HCT116 (cell line): Measurements from ENCODE around the gene GNG12. TPM values are rescaled to one million over a fixed set of nuclear protein-coding genes. Genes with fewer than 3 reads are reported as not detected.

Source experiments
- ATAC-seq: fragments of 200-7000 bp; cut with Tn5 transposase; 2 replicates; pipeline ENCODE4 v1.9.1; 2020; ENCODE audit warnings: mild to moderate bottlenecking, moderate library complexity
- BruUV-seq: library from RNA; stranded (reverse); fragments of 400-500 nt; replicated peaks from 2 replicates; lab custom pipeline; 2021; lab: Mats Ljungman, UMichigan
- CTCF ChIA-PET: fragments of 300-600 bp; sonication (Branson Sonifier 250); formaldehyde crosslinking; loops from one replicate; lab custom pipeline; 2021; ENCODE audit warnings: antibody characterized with exemption; lab: Charles Lee
- POLR2A ChIA-PET: fragments of 300-600, 350-600 bp; sonication (Branson Sonifier 250); formaldehyde crosslinking; loops from one replicate; lab custom pipeline; 2021; ENCODE audit warnings: antibody characterized with exemption; lab: Charles Lee
- RAD21 ChIA-PET, 2 experiments: fragments of 300-600 bp; sonication (Branson Sonifier 250); formaldehyde crosslinking; loops; one replicate each; lab custom pipeline; 2023; ENCODE audit warnings: low total read pairs in 2 of 2; ENCODE audit not compliant: uncharacterized antibody in 2 of 2, unreplicated experiment in 2 of 2, low non-redundant PET in 1 of 2; lab: Charles Lee
- DNase-seq: peaks from one replicate; pipeline ENCODE4 v3.0.0-alpha.2; 2010; ENCODE audit warnings: low read depth, low spot score
- H2AFZ ChIP-seq: fragments of 200-600 bp; shearing (Covaris generic), sonication (generic); 2 replicates; pipeline ENCODE4 v1.6.1; 2017; ENCODE audit warnings: low read depth, mixed run types, mixed read lengths, antibody characterized with exemption, low read length; ENCODE audit not compliant: poor library complexity, severe bottlenecking
- H3K27ac ChIP-seq: 2 replicates; pipeline ENCODE4 v1.5.1; 2012; ENCODE audit warnings: low read depth, low read length
- H3K27me3 ChIP-seq: fragments of 200-600 bp; sonication (generic); 2 replicates; pipeline ENCODE4 v1.6.1; 2016; ENCODE audit warnings: mixed run types, low read length, mixed read lengths; ENCODE audit not compliant: insufficient read depth
- H3K36me3 ChIP-seq, 2 experiments: fragments of 200-500 bp in 1 of 2; fragments of 200-600 bp in 1 of 2; sonication (Bioruptor generic) in 1 of 2; sonication (generic) in 1 of 2; 2 replicates each; pipeline versions ENCODE4 v1.5.1 to v1.6.1; 2014 to 2016; ENCODE audit warnings: low read length in 2 of 2, inconsistent platforms in 1 of 2, mixed read lengths in 1 of 2, mixed run types in 1 of 2; ENCODE audit not compliant: insufficient read depth in 2 of 2, control insufficient read depth in 1 of 2
- H3K4me1 ChIP-seq, 2 experiments: fragments of 200-600 bp in 1 of 2; sonication (generic) in 1 of 2; 2 replicates each; pipeline versions ENCODE4 v1.5.1 to v1.6.1; 2012 to 2017; ENCODE audit warnings: low read length in 2 of 2, inconsistent platforms in 1 of 2, mild to moderate bottlenecking in 1 of 2, mixed read lengths in 1 of 2, mixed run types in 1 of 2, moderate library complexity in 1 of 2; ENCODE audit not compliant: insufficient read depth in 2 of 2, control insufficient read depth in 1 of 2
- H3K4me2 ChIP-seq: fragments of 200-600 bp; sonication (generic); 2 replicates; pipeline ENCODE4 v1.6.1; 2017; ENCODE audit warnings: mixed run types, low read length, mixed read lengths
- H3K4me3 ChIP-seq, 2 experiments: fragments of 200-600 bp in 1 of 2; sonication (generic) in 1 of 2; replicated peaks in 1 of 2; 2 replicates each; pipeline ENCODE4 v1.5.1; 2011 to 2016; ENCODE audit warnings: low read length in 2 of 2, control low read depth in 1 of 2, low read depth in 1 of 2, mild to moderate bottlenecking in 1 of 2, mixed read lengths in 1 of 2, mixed run types in 1 of 2
- H3K79me2 ChIP-seq: fragments of 200-600 bp; sonication (generic); 2 replicates; pipeline ENCODE4 v1.6.1; 2017; ENCODE audit warnings: mild to moderate bottlenecking, mixed run types, low read length, moderate library complexity, mixed read lengths; ENCODE audit not compliant: insufficient read depth
- H3K9ac ChIP-seq: fragments of 200-600 bp; sonication (generic); 2 replicates; pipeline ENCODE4 v1.6.1; 2016; ENCODE audit warnings: low read length, mixed read lengths
- H3K9me2 ChIP-seq: fragments of 200-600 bp; sonication (generic), shearing (Covaris generic); 2 replicates; pipeline ENCODE4 v1.6.1; 2017; ENCODE audit warnings: mixed run types, mild to moderate bottlenecking, moderate library complexity; ENCODE audit not compliant: insufficient read depth
- H3K9me3 ChIP-seq, 2 experiments: fragments of 200-500 bp in 1 of 2; fragments of 200-600 bp in 1 of 2; sonication (Bioruptor generic) in 1 of 2; sonication (generic) in 1 of 2; 2 replicates each; pipeline ENCODE4 v1.6.1; 2014 to 2017; ENCODE audit warnings: low read length in 2 of 2, mixed read lengths in 2 of 2, inconsistent platforms in 1 of 2, low read depth in 1 of 2, mild to moderate bottlenecking in 1 of 2, mixed run types in 1 of 2, moderate library complexity in 1 of 2; ENCODE audit not compliant: control insufficient read depth in 1 of 2, insufficient read depth in 1 of 2
- H4K20me1 ChIP-seq: fragments of 200-600 bp; sonication (generic), shearing (Covaris generic); 2 replicates; pipeline ENCODE4 v1.6.1; 2017; ENCODE audit warnings: mixed run types, mild to moderate bottlenecking, moderate library complexity; ENCODE audit not compliant: insufficient read depth
- CBX3 ChIP-seq: IDR thresholded peaks from 2 replicates; pipeline ENCODE4 v1.6.1; 2012; ENCODE audit warnings: low read depth
- CEBPB ChIP-seq: IDR thresholded peaks from 2 replicates; pipeline ENCODE4 v1.6.1; 2012; ENCODE audit warnings: low read depth
- EGR1 ChIP-seq: IDR thresholded peaks from 2 replicates; pipeline ENCODE4 v1.6.1; 2012; ENCODE audit warnings: low read depth
- FOSL1 ChIP-seq: IDR thresholded peaks from 2 replicates; pipeline ENCODE4 v1.6.1; 2012; ENCODE audit warnings: low read depth
- JUND ChIP-seq: IDR thresholded peaks from 2 replicates; pipeline ENCODE4 v1.6.1; 2012
- POLR2A ChIP-seq: IDR thresholded peaks from 2 replicates; pipeline ENCODE4 v1.7.0; 2011; ENCODE audit warnings: borderline replicate concordance; ENCODE audit not compliant: insufficient read depth, insufficient read length; ENCODE audit errors: extremely low read depth
- POLR2AphosphoS5 ChIP-seq: IDR thresholded peaks from 2 replicates; pipeline ENCODE4 v1.6.1; 2011; ENCODE audit warnings: mild to moderate bottlenecking, low read depth, low read length, moderate library complexity
- SP1 ChIP-seq: IDR thresholded peaks from 2 replicates; pipeline ENCODE4 v1.6.1; 2012; ENCODE audit warnings: low read depth
- TCF7L2 ChIP-seq: IDR thresholded peaks from 2 replicates; pipeline ENCODE4 v1.7.0; 2011; ENCODE audit warnings: borderline replicate concordance, inconsistent platforms; ENCODE audit not compliant: insufficient read depth, insufficient read length; ENCODE audit errors: extremely low read depth
- YY1 ChIP-seq: IDR thresholded peaks from 2 replicates; pipeline ENCODE4 v1.6.1; 2011; ENCODE audit warnings: low read length, low read depth, moderate library complexity, mild to moderate bottlenecking; ENCODE audit not compliant: insufficient replicate concordance; ENCODE audit errors: extremely low read depth
- ZFX ChIP-seq: fragments of 450-650 bp; IDR thresholded peaks from 2 replicates; pipeline ENCODE4 v1.6.1; 2017
- ZNF274 ChIP-seq: fragments of 200-500 bp; sonication (Bioruptor generic); IDR thresholded peaks from 2 replicates; pipeline ENCODE4 v1.6.1; 2014; ENCODE audit warnings: mild to moderate bottlenecking, low read depth, low read length, inconsistent platforms
- intact Hi-C: fragments of 100-400 bp; cut with micrococcal nuclease; formaldehyde crosslinking; loops from 2 replicates; pipeline ENCODE4 v1.10.0; 2022
- total RNA-seq: library from RNA; stranded (reverse); gene quantifications from one replicate; pipeline ENCODE4 v1.2.1, GENCODE V29; 2021; ENCODE audit not compliant: unreplicated experiment
- TF ChIP-seq, protein P1 (sequence below): IDR thresholded peaks from 2 replicates; pipeline ENCODE4 v1.6.1; 2012; ENCODE audit warnings: low read depth
- TF ChIP-seq, protein P2 (sequence below): IDR thresholded peaks from 2 replicates; pipeline ENCODE4 v1.6.1; 2012
- TF ChIP-seq, protein P3 (sequence below): IDR thresholded peaks from 2 replicates; pipeline ENCODE4 v1.6.1; 2012
- TF ChIP-seq, protein P4 (sequence below), 3 experiments: fragments of 200-600 bp in 1 of 3; sonication (generic) in 1 of 3; IDR thresholded peaks in 2 of 3; conservative IDR thresholded peaks in 1 of 3; 2 replicates each; pipeline ENCODE4 v1.5.1; 2012 to 2017; ENCODE audit warnings: low read depth in 2 of 3, low read length in 2 of 3, antibody characterized with exemption in 1 of 3, borderline replicate concordance in 1 of 3, control low read depth in 1 of 3, mild to moderate bottlenecking in 1 of 3, mixed read lengths in 1 of 3, mixed run types in 1 of 3, moderate library complexity in 1 of 3; ENCODE audit not compliant: insufficient read depth in 1 of 3

The GNG12 gene
- total RNA-seq, 1 experiment from 2014 or later = 49.6 TPM

DNA sequence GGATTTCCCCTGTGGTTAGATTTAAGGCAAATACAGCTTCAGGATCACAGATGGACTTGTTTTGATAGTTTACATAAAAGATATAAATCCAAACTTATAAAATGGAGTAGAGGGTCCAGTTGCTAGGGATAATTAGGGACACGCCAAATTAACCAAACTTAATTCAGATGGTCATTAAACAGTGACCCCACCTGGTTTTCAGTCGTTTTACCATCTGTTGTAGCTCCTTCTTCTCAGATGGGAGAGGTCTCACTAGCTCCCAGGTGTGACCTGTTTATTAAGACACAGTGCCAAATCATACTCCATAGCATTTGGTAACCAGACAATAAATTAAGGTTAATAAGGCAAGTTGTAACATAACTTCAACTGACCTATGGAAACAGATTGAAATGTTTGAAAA is 156.3 kb downstream of the GNG12 start:
- Histone ChIP-seq H3K9me3 (no peaks in the 10 kb centered on the region), H3K9me2 (no peaks in the 10 kb centered on the region), H3K9ac (no peak overlapping the region), H3K27me3 (no peaks in the 10 kb centered on the region), H2AFZ (no peak overlapping the region), H3K4me1 (peaks cover 0 to 3% of the 10 kb centered on the region in 2 experiments; a peak in 1 of 4 replicates), H3K27ac (no peak overlapping the region), H3K4me3 (no peak overlapping the region), H3K4me2 (no peak overlapping the region), H3K79me2 (no peaks in the 10 kb centered on the region)
- ATAC-seq = no peak
- RAD21 ChIA-PET = no interaction called here
- TF ChIP-seq ZFX (no peak), TCF7L2 (no peak), SP1 (no peak)
- TF ChIP-seq, all 23 proteins: peak for 0
- ChIA-PET CTCF (no interaction called here), POLR2A (interaction anchor here (1.8 kb wide), 1 partner anchor 8 kb away, joined by 11 read pairs; the partner anchor contains the start of gene GADD45A)
- H3K36me3 ChIP-seq = no peaks in the 10 kb centered on the region
- no peak for DNase-seq
- intact Hi-C loops = no loop called here
- no peaks in the 10 kb centered on the region for H4K20me1 ChIP-seq
- no TSS peak for BruUV-seq

DNA sequence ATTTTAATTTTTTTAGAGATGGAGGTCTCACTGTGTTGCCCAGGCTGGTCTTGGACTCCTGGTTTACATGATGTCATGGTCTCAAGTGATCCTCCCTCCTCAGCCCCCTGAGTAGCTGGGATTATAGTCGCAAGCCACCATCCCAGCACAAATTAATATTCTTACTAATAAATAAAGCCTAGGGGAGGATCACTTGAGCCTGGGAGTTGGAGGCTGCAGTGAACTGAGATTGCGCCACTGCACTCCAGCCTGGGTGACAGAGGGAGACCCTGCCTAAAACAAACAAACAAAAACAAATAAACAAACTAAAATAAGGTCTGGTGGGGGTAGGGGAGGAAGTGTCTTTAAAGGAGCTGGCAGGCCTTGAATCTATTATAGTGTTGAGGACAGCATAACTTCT is 157.0 kb downstream of the GNG12 start:
- intact Hi-C loops = no loop called here

More for the DNA sequence above, 157.0 kb downstream of the GNG12 start:
- no peak overlapping the region for H2AFZ ChIP-seq
- H3K27me3 ChIP-seq = no peaks in the 10 kb centered on the region
- ChIA-PET RAD21 (no interaction called here), CTCF (no interaction called here), POLR2A (interaction anchor here (1.8 kb wide), 1 partner anchor 9 kb away, joined by 11 read pairs; the partner anchor contains the start of gene GADD45A)
- ATAC-seq (no peak), DNase-seq (no peak)
- H3K4me1 ChIP-seq = peaks cover 0 to 3% of the 10 kb centered on the region in 2 experiments; a peak in 1 of 4 replicates
- H3K79me2 ChIP-seq = no peaks in the 10 kb centered on the region
- no peaks in the 10 kb centered on the region for H4K20me1 ChIP-seq
- no peak overlapping the region for H3K27ac ChIP-seq
- no peak for TF ChIP-seq CBX3
- no peak for TF ChIP-seq YY1
- TF ChIP-seq POLR2A = no peak
- TF ChIP-seq, protein P1, sequence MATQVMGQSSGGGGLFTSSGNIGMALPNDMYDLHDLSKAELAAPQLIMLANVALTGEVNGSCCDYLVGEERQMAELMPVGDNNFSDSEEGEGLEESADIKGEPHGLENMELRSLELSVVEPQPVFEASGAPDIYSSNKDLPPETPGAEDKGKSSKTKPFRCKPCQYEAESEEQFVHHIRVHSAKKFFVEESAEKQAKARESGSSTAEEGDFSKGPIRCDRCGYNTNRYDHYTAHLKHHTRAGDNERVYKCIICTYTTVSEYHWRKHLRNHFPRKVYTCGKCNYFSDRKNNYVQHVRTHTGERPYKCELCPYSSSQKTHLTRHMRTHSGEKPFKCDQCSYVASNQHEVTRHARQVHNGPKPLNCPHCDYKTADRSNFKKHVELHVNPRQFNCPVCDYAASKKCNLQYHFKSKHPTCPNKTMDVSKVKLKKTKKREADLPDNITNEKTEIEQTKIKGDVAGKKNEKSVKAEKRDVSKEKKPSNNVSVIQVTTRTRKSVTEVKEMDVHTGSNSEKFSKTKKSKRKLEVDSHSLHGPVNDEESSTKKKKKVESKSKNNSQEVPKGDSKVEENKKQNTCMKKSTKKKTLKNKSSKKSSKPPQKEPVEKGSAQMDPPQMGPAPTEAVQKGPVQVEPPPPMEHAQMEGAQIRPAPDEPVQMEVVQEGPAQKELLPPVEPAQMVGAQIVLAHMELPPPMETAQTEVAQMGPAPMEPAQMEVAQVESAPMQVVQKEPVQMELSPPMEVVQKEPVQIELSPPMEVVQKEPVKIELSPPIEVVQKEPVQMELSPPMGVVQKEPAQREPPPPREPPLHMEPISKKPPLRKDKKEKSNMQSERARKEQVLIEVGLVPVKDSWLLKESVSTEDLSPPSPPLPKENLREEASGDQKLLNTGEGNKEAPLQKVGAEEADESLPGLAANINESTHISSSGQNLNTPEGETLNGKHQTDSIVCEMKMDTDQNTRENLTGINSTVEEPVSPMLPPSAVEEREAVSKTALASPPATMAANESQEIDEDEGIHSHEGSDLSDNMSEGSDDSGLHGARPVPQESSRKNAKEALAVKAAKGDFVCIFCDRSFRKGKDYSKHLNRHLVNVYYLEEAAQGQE = no peak
- TF ChIP-seq, protein P2, sequence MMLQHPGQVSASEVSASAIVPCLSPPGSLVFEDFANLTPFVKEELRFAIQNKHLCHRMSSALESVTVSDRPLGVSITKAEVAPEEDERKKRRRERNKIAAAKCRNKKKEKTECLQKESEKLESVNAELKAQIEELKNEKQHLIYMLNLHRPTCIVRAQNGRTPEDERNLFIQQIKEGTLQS = no peak
- no peak for TF ChIP-seq SP1
- no peak for TF ChIP-seq ZFX
- TF ChIP-seq EGR1 = no peak
- no peak for TF ChIP-seq ZNF274
- TF ChIP-seq, protein P3, sequence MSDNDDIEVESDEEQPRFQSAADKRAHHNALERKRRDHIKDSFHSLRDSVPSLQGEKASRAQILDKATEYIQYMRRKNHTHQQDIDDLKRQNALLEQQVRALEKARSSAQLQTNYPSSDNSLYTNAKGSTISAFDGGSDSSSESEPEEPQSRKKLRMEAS = no peak
- TF ChIP-seq POLR2AphosphoS5 = no peak
- no peak for TF ChIP-seq JUND
- TF ChIP-seq, protein P4, sequence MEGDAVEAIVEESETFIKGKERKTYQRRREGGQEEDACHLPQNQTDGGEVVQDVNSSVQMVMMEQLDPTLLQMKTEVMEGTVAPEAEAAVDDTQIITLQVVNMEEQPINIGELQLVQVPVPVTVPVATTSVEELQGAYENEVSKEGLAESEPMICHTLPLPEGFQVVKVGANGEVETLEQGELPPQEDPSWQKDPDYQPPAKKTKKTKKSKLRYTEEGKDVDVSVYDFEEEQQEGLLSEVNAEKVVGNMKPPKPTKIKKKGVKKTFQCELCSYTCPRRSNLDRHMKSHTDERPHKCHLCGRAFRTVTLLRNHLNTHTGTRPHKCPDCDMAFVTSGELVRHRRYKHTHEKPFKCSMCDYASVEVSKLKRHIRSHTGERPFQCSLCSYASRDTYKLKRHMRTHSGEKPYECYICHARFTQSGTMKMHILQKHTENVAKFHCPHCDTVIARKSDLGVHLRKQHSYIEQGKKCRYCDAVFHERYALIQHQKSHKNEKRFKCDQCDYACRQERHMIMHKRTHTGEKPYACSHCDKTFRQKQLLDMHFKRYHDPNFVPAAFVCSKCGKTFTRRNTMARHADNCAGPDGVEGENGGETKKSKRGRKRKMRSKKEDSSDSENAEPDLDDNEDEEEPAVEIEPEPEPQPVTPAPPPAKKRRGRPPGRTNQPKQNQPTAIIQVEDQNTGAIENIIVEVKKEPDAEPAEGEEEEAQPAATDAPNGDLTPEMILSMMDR (IDR thresholded peaks at IDR 0.05 in 2 of 3, conservative IDR thresholded peaks at IDR 0.05 in 1 of 3; ENCODE audit: borderline replicate concordance in 1 of 3, insufficient read depth in 1 of 3, low read depth in 2 of 3, low read length in 2 of 3) = no peak
- no peak for TF ChIP-seq FOSL1
- TF ChIP-seq CEBPB = no peak
- TF ChIP-seq TCF7L2 = no peak
- H3K36me3 ChIP-seq = no peaks in the 10 kb centered on the region
- H3K4me3 ChIP-seq = no peak overlapping the region
- H3K4me2 ChIP-seq = no peak overlapping the region
- no peaks in the 10 kb centered on the region for H3K9me3 ChIP-seq
- H3K9me2 ChIP-seq = no peaks in the 10 kb centered on the region
- no TSS peak for BruUV-seq
- H3K9ac ChIP-seq = no peak overlapping the region
